GM21526 (cell line): ENCODE data around the gene BDNF.
"Not testable (repeated sequence)": the region's sequence is repeated elsewhere in the genome, so short reads cannot be mapped to it uniquely, and the experiment has no call there.

Experiments
- ATAC-seq: cut with Tn5 transposase; IDR thresholded peaks from one replicate; pipeline ENCODE4 v1.9.1; 2021; ENCODE audit warnings: moderate library complexity; ENCODE audit not compliant: unreplicated experiment, low FRiP score

Gene BDNF

GRCh38 chr11:27700351-27701301 is at the start of gene BDNF:
Gene BDNF, minus strand, starts transcription at chr11:27700455. Its CDS starts 41,891 bp downstream, at chr11:27658564.
- ATAC-seq, result no peak

- ATAC-seq, result no peak
Measured at GRCh38 chr11:27740362-27741013, 40.2 kb upstream of the BDNF start.

GRCh38 chr11:27735281-27735680 is 35.0 kb upstream of the BDNF start:
- ATAC-seq, result no peak

GRCh38 chr11:27731803-27732202 is 31.5 kb upstream of the BDNF start:
- ATAC-seq, result not testable (repeated sequence)

GRCh38 chr11:27726981-27727380 is 26.7 kb upstream of the BDNF start:
- no peak for ATAC-seq

- ATAC-seq, result no peak
Measured at GRCh38 chr11:27723687-27724086, 23.4 kb upstream of the BDNF start.

- no peak for ATAC-seq
Measured at GRCh38 chr11:27722953-27723344, 22.7 kb upstream of the BDNF start.

GRCh38 chr11:27722117-27722952 is 22.1 kb upstream of the BDNF start:
- ATAC-seq, result no peak

- no peak for ATAC-seq
Measured at GRCh38 chr11:27721264-27722116, 21.2 kb upstream of the BDNF start.

GRCh38 chr11:27720277-27720830 is 20.1 kb upstream of the BDNF start:
- ATAC-seq, result no peak

- no peak for ATAC-seq
Measured at GRCh38 chr11:27719546-27719925, 19.3 kb upstream of the BDNF start.

GRCh38 chr11:27718863-27719545 is 18.7 kb upstream of the BDNF start:
- ATAC-seq, result no peak

- no peak for ATAC-seq
Measured at GRCh38 chr11:27718346-27718862, 18.1 kb upstream of the BDNF start.

- no peak for ATAC-seq
Measured at GRCh38 chr11:27717801-27718229, 17.6 kb upstream of the BDNF start.

- no peak for ATAC-seq
Measured at GRCh38 chr11:27717377-27717776, 17.1 kb upstream of the BDNF start.

- no peak for ATAC-seq
Measured at GRCh38 chr11:27716835-27717234, 16.6 kb upstream of the BDNF start.

GRCh38 chr11:27716216-27716615 is 16.0 kb upstream of the BDNF start:
- ATAC-seq, result no peak

- no peak for ATAC-seq
Measured at GRCh38 chr11:27711725-27712124, 11.5 kb upstream of the BDNF start.

- no peak for ATAC-seq
Measured at GRCh38 chr11:27710536-27710935, 10.3 kb upstream of the BDNF start.
